K562 (cell line): ENCODE data around the gene CFAP410. TPM values are rescaled to one million over a fixed set of nuclear protein-coding genes. Genes with fewer than 3 reads are reported as not detected.
A peak's percentile ranks its signal among the peaks of the same experiment; 100 is the strongest.

Source experiments
- ATAC-seq: fragments of 200-7000 bp; cut with Tn5 transposase; 3 replicates; pipeline ENCODE4 v1.9.1; 2020; ENCODE audit warnings: moderate library complexity
- BruUV-seq: library from RNA; stranded (reverse); fragments of 400-500 nt; replicated peaks from 2 replicates; lab custom pipeline; 2021; lab: Mats Ljungman, UMichigan
- CTCF ChIA-PET: fragments of 300-600 bp; formaldehyde crosslinking; extraction: SDS; loops from one replicate; lab custom pipeline; 2021; ENCODE audit warnings: low intra/inter-chr PET ratio; lab: Yijun Ruan, JAX
- POLR2A ChIA-PET: fragments of 300-600, 350-650 bp; sonication (Branson Sonifier 250); formaldehyde crosslinking; extraction: SDS; loops from one replicate; lab custom pipeline; 2021; ENCODE audit warnings: antibody characterized with exemption, inconsistent platforms; lab: Yijun Ruan, JAX
- DNase-seq, 4 experiments: peaks; one replicate each; pipeline versions ENCODE4 v3.0.0 to v3.0.0-alpha.2; 2011 to 2018; ENCODE audit warnings: low spot score in 3 of 4, mixed read lengths in 3 of 4; ENCODE audit errors: extremely low read depth in 1 of 4
- FAIRE-seq: peaks from 2 replicates; lab custom pipeline; 2011; peaks lifted over from hg19 to GRCh38; lab: Jason Lieb, UNC
- H2AFZ ChIP-seq: 2 replicates; pipeline ENCODE4 v1.6.0; 2011; ENCODE audit warnings: low read depth, low read length, control low read depth, inconsistent platforms
- H3K27ac ChIP-seq: fragments of 200-600 bp; 3 replicates; pipeline ENCODE4 v1.8.0; 2011; ENCODE audit warnings: low read depth, mild to moderate bottlenecking, control low read depth, inconsistent platforms, low read length, moderate library complexity, mixed read lengths; ENCODE audit errors: extremely low read depth
- H3K27me3 ChIP-seq, 2 experiments: fragments of 300-600 bp in 1 of 2; 2 replicates in 1 of 2; 3 replicates in 1 of 2; pipeline versions ENCODE4 v1.6.0 to v1.8.0; 2011; ENCODE audit warnings: inconsistent platforms in 2 of 2, low read length in 2 of 2, mild to moderate bottlenecking in 1 of 2, mixed read lengths in 1 of 2, moderate library complexity in 1 of 2; ENCODE audit not compliant: control insufficient read depth in 2 of 2, insufficient read depth in 2 of 2
- H3K36me3 ChIP-seq: fragments of 300-600 bp; 3 replicates; pipeline ENCODE4 v1.8.0; 2011; ENCODE audit warnings: mild to moderate bottlenecking, low read length, inconsistent platforms; ENCODE audit not compliant: control insufficient read depth, insufficient read depth
- H3K4me1 ChIP-seq, 2 experiments: fragments of 200-600 bp in 1 of 2; replicated peaks in 1 of 2; 2 replicates in 1 of 2; 3 replicates in 1 of 2; pipeline versions ENCODE4 v1.5.1 to v1.8.0; 2011; ENCODE audit warnings: inconsistent platforms in 2 of 2, low read length in 2 of 2, mild to moderate bottlenecking in 1 of 2, mixed read lengths in 1 of 2, moderate library complexity in 1 of 2; ENCODE audit not compliant: control insufficient read depth in 2 of 2, insufficient read depth in 2 of 2
- H3K4me2 ChIP-seq: 2 replicates; pipeline ENCODE4 v1.6.1; 2011; ENCODE audit warnings: low read length, control low read depth, inconsistent platforms, mixed read lengths; ENCODE audit not compliant: insufficient read depth
- H3K4me3 ChIP-seq: fragments of 200-600 bp; sonication (generic), shearing (Covaris generic); 2 replicates; pipeline ENCODE4 v1.5.1; 2016; ENCODE audit warnings: control low read depth, inconsistent platforms
- H3K79me2 ChIP-seq: fragments of 200-600 bp; 3 replicates; pipeline ENCODE4 v1.8.0; 2011; ENCODE audit warnings: low read length, inconsistent platforms; ENCODE audit not compliant: control insufficient read depth, insufficient read depth
- H3K9ac ChIP-seq, 2 experiments: 2 replicates each; pipeline versions ENCODE4 v1.6.0 to v1.6.1; 2011; ENCODE audit warnings: low read depth in 2 of 2, low read length in 2 of 2, control low read depth in 1 of 2, inconsistent platforms in 1 of 2, mild to moderate bottlenecking in 1 of 2, mixed read lengths in 1 of 2; ENCODE audit not compliant: insufficient read depth in 1 of 2
- H3K9me1 ChIP-seq: one replicate; pipeline ENCODE4 v1.6.0; 2011; ENCODE audit warnings: inconsistent platforms, mild to moderate bottlenecking, low read length, moderate library complexity; ENCODE audit not compliant: control insufficient read depth, insufficient read depth
- H3K9me3 ChIP-seq: replicated peaks from 2 replicates; pipeline ENCODE4 v1.5.1; 2011; ENCODE audit warnings: low read depth, low read length, inconsistent platforms; ENCODE audit not compliant: control insufficient read depth, insufficient read depth
- H4K20me1 ChIP-seq: replicated peaks from 2 replicates; pipeline ENCODE4 v1.6.1; 2011; ENCODE audit warnings: low read length, inconsistent platforms, mixed read lengths; ENCODE audit not compliant: control insufficient read depth, insufficient read depth
- ATF1 ChIP-seq, 2 experiments: fragments of 450-650 bp in 1 of 2; IDR thresholded peaks; 2 replicates each; pipeline ENCODE4 v1.6.1; 2016; ENCODE audit warnings: missing compliant biosample characterization in 1 of 2, missing genetic modification characterization in 1 of 2
- CHD4 ChIP-seq: fragments of 200-600 bp; sonication (generic); IDR thresholded peaks from 3 replicates; pipeline ENCODE4 v1.6.1; 2012; ENCODE audit warnings: low read depth, mild to moderate bottlenecking, mixed read lengths, low read length, inconsistent platforms; ENCODE audit not compliant: insufficient read depth, insufficient replicate concordance, poor library complexity, severe bottlenecking
- HMGN3 ChIP-seq: IDR thresholded peaks from 2 replicates; pipeline ENCODE4 v1.6.1; 2011; ENCODE audit warnings: borderline replicate concordance, low read depth, mild to moderate bottlenecking, mixed read lengths, low read length; ENCODE audit not compliant: insufficient read length; ENCODE audit errors: extremely low read depth
- IFI16 ChIP-seq: fragments of 250-450 bp; sonication (Bioruptor Pico); IDR thresholded peaks from 2 replicates; pipeline ENCODE4 v2.1.2; 2022; ENCODE audit warnings: mild to moderate bottlenecking, inconsistent platforms
- MAX ChIP-seq: sonication (generic); formaldehyde crosslinking; IDR thresholded peaks from 2 replicates; pipeline ENCODE4 v1.9.0; 2022; ENCODE audit warnings: mild to moderate bottlenecking, missing genetic modification reagents
- NKRF ChIP-seq: fragments of 450-650 bp; IDR thresholded peaks from 2 replicates; pipeline ENCODE4 v1.6.1; 2016; ENCODE audit warnings: borderline replicate concordance
- POLR2AphosphoS5 ChIP-seq: IDR thresholded peaks from 2 replicates; pipeline ENCODE4 v1.6.1; 2011; ENCODE audit warnings: mild to moderate bottlenecking, low read depth, low read length, moderate library complexity; ENCODE audit not compliant: control insufficient read depth, insufficient read depth
- SOX6 ChIP-seq: fragments of 450-650 bp; IDR thresholded peaks from 2 replicates; pipeline ENCODE4 v1.6.1; 2014; ENCODE audit warnings: mild to moderate bottlenecking
- WGBS: fragments of 100-300 bp; shearing (Covaris generic); methylation state at CpG from one replicate; pipeline ENCODE4 v1.1.6; 2016; ENCODE audit warnings: low coverage, mixed read lengths; ENCODE audit not compliant: insufficient coverage; ENCODE audit errors: missing lambda C conversion rate; 5-methylcytosine and 5-hydroxymethylcytosine counted together
- in situ Hi-C: fragments of 300-500 bp; cut with MboI; formaldehyde crosslinking; loops from 4 replicates; pipeline ENCODE4 v1.15.0; 2018; ENCODE audit warnings: inconsistent platforms, mixed read lengths
- intact Hi-C: fragments of 100-400 bp; cut with micrococcal nuclease; formaldehyde crosslinking; loops from 2 replicates; pipeline ENCODE4 v1.14.2; 2022
- polyA plus RNA-seq, 8 experiments: library from polyadenylated mRNA; depleted of rRNA in 4 of 8; stranded (reverse) in 5 of 8; unstranded in 3 of 8; fragments of >200 nt; fragmentation: Nextera tagmentation in 2 of 8; fragmentation: Illumina TruSeq in 1 of 8; extraction: Ambion mirVana in 2 of 8; extraction: Trizol in 1 of 8; gene quantifications; 2 replicates each; pipeline versions ENCODE4 v1.2.1 to v1.2.3, GENCODE V29; 2011 to 2014; ENCODE audit warnings: inconsistent platforms in 1 of 8, missing spikeins in 1 of 8
- total RNA-seq, 7 experiments: library from RNA; depleted of rRNA in 6 of 7; stranded (reverse); fragments of >200 nt in 6 of 7; fragmentation: Illumina TruSeq in 2 of 7; extraction: Trizol in 2 of 7; gene quantifications; 2 replicates each; pipeline versions ENCODE4 v1.2.1 to v1.2.3, GENCODE V29; 2011 to 2021; ENCODE audit warnings: low replicate concordance in 1 of 7
- TF ChIP-seq, protein P1 (sequence below): fragments of 250-450 bp; sonication (Bioruptor Pico); IDR thresholded peaks from 2 replicates; pipeline ENCODE4 v1.6.1; 2021; ENCODE audit warnings: mild to moderate bottlenecking
- TF ChIP-seq, protein P2 (sequence below): fragments of 250-450 bp; sonication (Bioruptor Pico); IDR thresholded peaks from 2 replicates; pipeline ENCODE4 v1.4.0; 2020; ENCODE audit warnings: mild to moderate bottlenecking, moderate library complexity
- TF ChIP-seq, protein P3 (sequence below): fragments of 250-450 bp; sonication (Bioruptor Pico); IDR thresholded peaks from 2 replicates; pipeline ENCODE4 v1.4.0; 2020; ENCODE audit warnings: borderline replicate concordance

The CFAP410 gene
- total and polyA plus RNA-seq, 9 of the 15 experiments (the other 6 are each of a cell fraction or from before 2014, with no cell fraction given) = 0.07 to 17.3 (median 2.3) TPM

DNA sequence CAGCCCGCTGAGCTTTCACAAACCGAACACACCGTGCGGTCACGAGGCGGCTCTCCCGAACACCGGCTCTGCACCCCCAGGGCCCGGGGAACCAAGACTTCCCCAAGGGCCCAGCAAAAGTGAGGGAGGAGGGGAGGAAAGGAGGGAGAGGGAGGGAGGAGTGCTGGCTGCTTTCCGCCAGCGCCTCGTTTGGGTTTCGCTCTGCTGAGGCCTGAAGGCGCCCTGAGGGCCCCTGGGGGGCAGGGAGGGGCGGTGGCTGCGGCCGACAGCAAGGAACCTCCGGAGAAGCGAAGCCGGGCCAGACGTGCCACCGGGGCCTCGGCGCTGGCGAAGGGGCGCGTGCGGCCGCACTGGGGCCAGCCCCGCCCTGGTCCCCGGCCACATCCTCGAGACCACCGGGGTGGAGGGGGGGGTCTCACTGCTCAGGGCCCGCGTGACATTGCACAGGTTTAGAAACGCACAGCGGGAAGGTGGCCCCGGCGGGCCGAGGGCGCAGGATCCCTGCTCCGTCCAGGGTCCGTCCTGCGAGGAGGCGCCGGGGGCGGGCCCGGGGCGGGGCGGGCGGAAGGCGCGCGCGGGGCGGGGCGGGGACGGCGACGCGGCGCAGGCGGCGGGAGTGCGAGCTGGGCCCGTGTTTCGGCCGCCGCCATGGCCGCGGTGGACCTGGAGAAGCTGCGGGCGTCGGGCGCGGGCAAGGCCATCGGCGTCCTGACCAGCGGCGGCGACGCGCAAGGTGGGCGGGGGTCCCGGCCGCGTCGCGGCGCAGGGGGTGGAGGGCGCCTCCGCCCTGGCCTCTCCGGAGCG, 39.5 kb downstream of the CFAP410 start, which contains the start of gene PFKL:
TSS of gene PFKL (plus strand) at position 596 of the 804 bp plus-strand sequence. CDS start at position 649, 53 bp downstream.
- Histone ChIP-seq H4K20me1 (peaks cover 25% of the 10 kb centered on the region), H3K79me2 (peaks cover 40% of the 10 kb centered on the region), H3K9me1 (peaks cover 11% of the 10 kb centered on the region), H3K4me2 (peak within 1 kb of the TSS; percentile 87), H3K36me3 (no peaks in the 10 kb centered on the region; the same call in 2 of the 3 replicates), H3K9ac (peak within 1 kb of the TSS; percentile 80 to 94), H3K9me3 (no peaks in the 10 kb centered on the region), H2AFZ (peak within 1 kb of the TSS; percentile 96), H3K27ac (peak within 1 kb of the TSS; percentile 83), H3K4me3 (peak within 1 kb of the TSS; percentile 89), H3K27me3 (no peaks in the 10 kb centered on the region), H3K4me1 (peaks cover 13 to 76% of the 10 kb centered on the region in 2 experiments)
- ATAC-seq = peak; percentile 80
- ChIA-PET POLR2A (interaction anchor here (0.6 to 1.8 kb wide), 5 partner anchors 11 to 302 kb away, joined by 3 to 6 read pairs (median 3); no protein-coding TSS in a partner anchor), CTCF (no interaction called here)
- in situ Hi-C loops = loop anchor here (25.0 kb wide), 1 partner anchor 137 kb away; no protein-coding TSS in a partner anchor
- no TSS peak for BruUV-seq
- peak; percentile 80 to 95 (median 93) for DNase-seq
- intact Hi-C loops = no loop called here
- FAIRE-seq = peak; percentile 65
- under 1% methylated on average over 59 of the region's 94 CpGs for WGBS
- TF ChIP-seq NKRF = peak; percentile 35; the same call in 1 of the 2 replicates
- TF ChIP-seq, protein P1, sequence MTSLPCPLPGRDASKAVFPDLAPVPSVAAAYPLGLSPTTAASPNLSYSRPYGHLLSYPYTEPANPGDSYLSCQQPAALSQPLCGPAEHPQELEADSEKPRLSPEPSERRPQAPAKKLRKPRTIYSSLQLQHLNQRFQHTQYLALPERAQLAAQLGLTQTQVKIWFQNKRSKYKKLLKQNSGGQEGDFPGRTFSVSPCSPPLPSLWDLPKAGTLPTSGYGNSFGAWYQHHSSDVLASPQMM (CRISPR knock-in tag) = no peak
- TF ChIP-seq, protein P2, sequence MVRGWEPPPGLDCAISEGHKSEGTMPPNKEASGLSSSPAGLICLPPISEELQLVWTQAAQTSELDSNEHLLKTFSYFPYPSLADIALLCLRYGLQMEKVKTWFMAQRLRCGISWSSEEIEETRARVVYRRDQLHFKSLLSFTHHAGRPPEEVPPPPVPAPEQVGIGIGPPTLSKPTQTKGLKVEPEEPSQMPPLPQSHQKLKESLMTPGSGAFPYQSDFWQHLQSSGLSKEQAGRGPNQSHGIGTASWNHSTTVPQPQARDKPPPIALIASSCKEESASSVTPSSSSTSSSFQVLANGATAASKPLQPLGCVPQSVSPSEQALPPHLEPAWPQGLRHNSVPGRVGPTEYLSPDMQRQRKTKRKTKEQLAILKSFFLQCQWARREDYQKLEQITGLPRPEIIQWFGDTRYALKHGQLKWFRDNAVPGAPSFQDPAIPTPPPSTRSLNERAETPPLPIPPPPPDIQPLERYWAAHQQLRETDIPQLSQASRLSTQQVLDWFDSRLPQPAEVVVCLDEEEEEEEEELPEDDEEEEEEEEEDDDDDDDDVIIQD = peak; percentile 20; the same call in 1 of the 2 replicates
- no peak for TF ChIP-seq IFI16 (CRISPR knock-in tag)
- TF ChIP-seq SOX6 = 0 out of 2 replicates have a peak, but pooled peaks have one; percentile 31
- TF ChIP-seq CHD4 = peak; percentile 28
- TF ChIP-seq MAX (CRISPR knock-in tag) = peak; percentile 67
- TF ChIP-seq ATF1 (CRISPR knock-in tag; IDR thresholded peaks at IDR 0.05) = no peak
- peak; percentile 47; the same call in 1 of the 2 replicates for TF ChIP-seq ATF1 (tag; IDR thresholded peaks at IDR 0.05)
- TF ChIP-seq, protein P3, sequence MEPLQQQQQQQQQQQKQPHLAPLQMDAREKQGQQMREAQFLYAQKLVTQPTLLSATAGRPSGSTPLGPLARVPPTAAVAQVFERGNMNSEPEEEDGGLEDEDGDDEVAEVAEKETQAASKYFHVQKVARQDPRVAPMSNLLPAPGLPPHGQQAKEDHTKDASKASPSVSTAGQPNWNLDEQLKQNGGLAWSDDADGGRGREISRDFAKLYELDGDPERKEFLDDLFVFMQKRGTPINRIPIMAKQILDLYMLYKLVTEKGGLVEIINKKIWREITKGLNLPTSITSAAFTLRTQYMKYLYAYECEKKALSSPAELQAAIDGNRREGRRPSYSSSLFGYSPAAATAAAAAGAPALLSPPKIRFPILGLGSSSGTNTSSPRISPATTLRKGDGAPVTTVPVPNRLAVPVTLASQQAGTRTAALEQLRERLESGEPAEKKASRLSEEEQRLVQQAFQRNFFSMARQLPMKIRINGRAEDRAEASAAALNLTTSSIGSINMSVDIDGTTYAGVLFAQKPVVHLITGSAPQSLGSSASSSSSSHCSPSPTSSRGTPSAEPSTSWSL (CRISPR knock-in tag) = 0 out of 2 replicates have a peak, but pooled peaks have one; percentile 27
- peak; percentile 28 for TF ChIP-seq HMGN3
- TF ChIP-seq POLR2AphosphoS5 = no peak
